Suprapubic skin (tissue), 4 donors: ENCODE data around the gene MRRF.

Source experiments
- EP300 ChIP-seq: sonication (generic); formaldehyde crosslinking; IDR thresholded peaks from one replicate; pipeline ENCODE4 v1.6.1; 2017; ENCODE audit warnings: antibody characterized with exemption
- POLR2A ChIP-seq, 2 donors: fragments of 450-650 bp; IDR thresholded peaks; one replicate each; pipeline ENCODE4 v1.6.1; 2017; ENCODE audit warnings: antibody characterized with exemption in 2 of 2, mild to moderate bottlenecking in 2 of 2, moderate library complexity in 2 of 2
- POLR2AphosphoS5 ChIP-seq, 3 donors: sonication (generic); formaldehyde crosslinking; IDR thresholded peaks; one replicate each; pipeline ENCODE4 v1.6.1; 2017; ENCODE audit warnings: antibody characterized with exemption in 3 of 3
- TF ChIP-seq, protein P1 (sequence below), 2 donors: fragments of 200-600 bp in 1 of 2; fragments of 450-650 bp in 1 of 2; sonication (generic) in 1 of 2; IDR thresholded peaks; one replicate each; pipeline ENCODE4 v1.5.1; 2016 to 2019; ENCODE audit warnings: antibody characterized with exemption in 2 of 2, mild to moderate bottlenecking in 1 of 2, moderate library complexity in 1 of 2

DNA sequence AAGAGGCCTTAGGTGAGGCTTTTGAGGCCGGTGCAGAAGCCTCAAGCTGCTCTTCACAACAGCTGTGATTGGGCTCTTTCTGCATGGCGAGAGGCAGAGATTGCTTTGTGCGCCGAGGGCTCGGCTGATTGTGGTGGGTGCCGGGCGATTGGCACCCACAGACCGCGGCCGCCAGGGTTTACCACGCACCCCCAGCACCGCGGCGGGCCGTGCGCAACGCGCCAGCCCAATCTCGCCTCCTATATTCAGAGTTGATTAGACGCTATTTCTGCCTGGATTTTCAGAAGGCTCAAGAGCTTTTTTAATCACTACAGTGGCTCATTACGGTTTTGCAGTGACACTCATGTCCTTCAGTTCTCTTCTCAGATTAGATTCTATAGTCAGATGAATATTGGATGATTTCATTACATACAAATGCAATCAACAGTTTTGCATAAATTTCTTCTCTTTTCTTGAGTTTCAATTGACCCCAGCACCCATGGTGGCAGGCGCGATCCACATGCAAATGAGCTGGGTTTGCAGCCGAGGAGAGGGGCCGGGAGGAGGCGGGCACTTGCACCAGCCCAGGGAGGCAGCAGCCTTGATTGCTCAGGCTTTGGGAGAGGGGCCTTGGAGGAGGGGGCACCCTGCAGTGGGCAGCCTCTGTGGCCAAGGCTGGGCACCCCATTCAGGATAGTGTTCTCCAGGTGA, 72.3 kb downstream of the MRRF start:
- TF ChIP-seq, protein P1, sequence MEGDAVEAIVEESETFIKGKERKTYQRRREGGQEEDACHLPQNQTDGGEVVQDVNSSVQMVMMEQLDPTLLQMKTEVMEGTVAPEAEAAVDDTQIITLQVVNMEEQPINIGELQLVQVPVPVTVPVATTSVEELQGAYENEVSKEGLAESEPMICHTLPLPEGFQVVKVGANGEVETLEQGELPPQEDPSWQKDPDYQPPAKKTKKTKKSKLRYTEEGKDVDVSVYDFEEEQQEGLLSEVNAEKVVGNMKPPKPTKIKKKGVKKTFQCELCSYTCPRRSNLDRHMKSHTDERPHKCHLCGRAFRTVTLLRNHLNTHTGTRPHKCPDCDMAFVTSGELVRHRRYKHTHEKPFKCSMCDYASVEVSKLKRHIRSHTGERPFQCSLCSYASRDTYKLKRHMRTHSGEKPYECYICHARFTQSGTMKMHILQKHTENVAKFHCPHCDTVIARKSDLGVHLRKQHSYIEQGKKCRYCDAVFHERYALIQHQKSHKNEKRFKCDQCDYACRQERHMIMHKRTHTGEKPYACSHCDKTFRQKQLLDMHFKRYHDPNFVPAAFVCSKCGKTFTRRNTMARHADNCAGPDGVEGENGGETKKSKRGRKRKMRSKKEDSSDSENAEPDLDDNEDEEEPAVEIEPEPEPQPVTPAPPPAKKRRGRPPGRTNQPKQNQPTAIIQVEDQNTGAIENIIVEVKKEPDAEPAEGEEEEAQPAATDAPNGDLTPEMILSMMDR (IDR thresholded peaks at IDR 0.05) = no peak
- TF ChIP-seq POLR2A (IDR thresholded peaks at IDR 0.05) = no peak
- TF ChIP-seq POLR2AphosphoS5 (IDR thresholded peaks at IDR 0.05) = no peak
- no peak for TF ChIP-seq EP300
